GM12892 (cell line): ENCODE results near the gene LNP1.

Experiments used
- POLR2A ChIP-seq: IDR thresholded peaks from 2 replicates; pipeline ENCODE4 v1.6.1; 2011; ENCODE audit warnings: low read depth, low read length, control low read depth
- POLR2AphosphoS5 ChIP-seq: IDR thresholded peaks from 2 replicates; pipeline ENCODE4 v1.6.1; 2011; ENCODE audit warnings: low read depth, low read length, control low read depth

- TF ChIP-seq POLR2A: no peak
- TF ChIP-seq POLR2AphosphoS5: no peak
These were observed 22.9 kb downstream of the LNP1 start for GRCh38 chr3:100424261-100424660.
